HepG2 (cell line): ENCODE results near the gene BMPR2. TPM values are rescaled to one million over a fixed set of nuclear protein-coding genes. Genes with fewer than 3 reads are reported as not detected.

Experiments used
- ATAC-seq: fragments of 200-7000 bp; cut with Tn5 transposase; 3 replicates; pipeline ENCODE4 v1.9.1; 2020; ENCODE audit warnings: mild to moderate bottlenecking, moderate library complexity
- BruUV-seq: library from RNA; stranded (reverse); fragments of 400-500 nt; replicated peaks from 2 replicates; lab custom pipeline; 2021; lab: Mats Ljungman, UMichigan
- CTCF ChIA-PET: fragments of 300-600 bp; formaldehyde crosslinking; extraction: SDS; loops from one replicate; lab custom pipeline; 2021; ENCODE audit warnings: low total read pairs, inconsistent platforms, low intra/inter-chr PET ratio; lab: Yijun Ruan, JAX
- POLR2A ChIA-PET: fragments of 350-600 bp; sonication (Branson Sonifier 250); formaldehyde crosslinking; loops from one replicate; lab custom pipeline; 2020; ENCODE audit warnings: antibody characterized with exemption, inconsistent platforms; lab: Yijun Ruan, JAX
- DNase-seq: peaks from one replicate; pipeline ENCODE4 v3.0.0-alpha.2; 2015; ENCODE audit warnings: low spot score
- FAIRE-seq: peaks from 3 replicates; lab custom pipeline; 2011; peaks lifted over from hg19 to GRCh38; lab: Jason Lieb, UNC
- H2AFZ ChIP-seq: one replicate; pipeline ENCODE4 v1.6.1; 2011; ENCODE audit warnings: low read length, inconsistent platforms
- H3K27ac ChIP-seq: fragments of 300-600 bp; 3 replicates; pipeline ENCODE4 v1.8.0; 2011; ENCODE audit warnings: mixed run types, mild to moderate bottlenecking, mixed read lengths, low read length, inconsistent platforms; ENCODE audit not compliant: insufficient read depth; ENCODE audit errors: extremely low read length
- H3K27me3 ChIP-seq, 2 experiments: fragments of 200-600 bp in 1 of 2; 2 replicates in 1 of 2; 3 replicates in 1 of 2; pipeline versions ENCODE4 v1.6.0 to v1.8.0; 2011; ENCODE audit warnings: low read length in 2 of 2, mild to moderate bottlenecking in 2 of 2, moderate library complexity in 2 of 2, inconsistent platforms in 1 of 2; ENCODE audit not compliant: insufficient read depth in 2 of 2, control insufficient read depth in 1 of 2
- H3K36me3 ChIP-seq, 2 experiments: fragments of 200-600 bp in 1 of 2; replicated peaks in 1 of 2; 2 replicates in 1 of 2; 3 replicates in 1 of 2; pipeline versions ENCODE4 v1.5.1 to v1.8.0; 2011; ENCODE audit warnings: low read length in 2 of 2, inconsistent platforms in 1 of 2; ENCODE audit not compliant: insufficient read depth in 2 of 2, control insufficient read depth in 1 of 2
- H3K4me1 ChIP-seq: 2 replicates; pipeline ENCODE4 v1.5.1; 2012; ENCODE audit warnings: low read length, inconsistent platforms; ENCODE audit not compliant: insufficient read depth
- H3K4me2 ChIP-seq: 2 replicates; pipeline ENCODE4 v1.6.0; 2011; ENCODE audit warnings: low read depth, low read length, inconsistent platforms
- H3K4me3 ChIP-seq, 3 experiments: fragments of 200-600 bp in 1 of 3; sonication (generic), shearing (Covaris generic) in 1 of 3; replicated peaks in 1 of 3; 2 replicates each; pipeline ENCODE4 v1.5.1; 2011 to 2016; ENCODE audit warnings: low read length in 3 of 3, inconsistent platforms in 2 of 3, low read depth in 2 of 3, mild to moderate bottlenecking in 2 of 3, control low read depth in 1 of 3, mixed read lengths in 1 of 3; ENCODE audit not compliant: insufficient read depth in 1 of 3
- H3K79me2 ChIP-seq: one replicate; pipeline ENCODE4 v1.6.1; 2011; ENCODE audit warnings: low read length, inconsistent platforms; ENCODE audit not compliant: insufficient read depth
- H3K9ac ChIP-seq: 2 replicates; pipeline ENCODE4 v1.6.0; 2011; ENCODE audit warnings: mild to moderate bottlenecking, low read depth, low read length, inconsistent platforms; ENCODE audit not compliant: insufficient read depth
- H3K9me3 ChIP-seq: 2 replicates; pipeline ENCODE4 v1.5.1; 2012; ENCODE audit warnings: mild to moderate bottlenecking, low read length
- H4K20me1 ChIP-seq: 2 replicates; pipeline ENCODE4 v1.6.0; 2011; ENCODE audit warnings: inconsistent platforms, mild to moderate bottlenecking, low read length, moderate library complexity; ENCODE audit not compliant: insufficient read depth
- ATF7 ChIP-seq, 2 experiments: fragments of 450-650 bp in 1 of 2; sonication (generic) in 1 of 2; formaldehyde crosslinking in 1 of 2; IDR thresholded peaks; 2 replicates each; pipeline versions ENCODE4 v1.4.0 to v1.6.1; 2016 to 2020; ENCODE audit warnings: antibody characterized with exemption in 1 of 2, mild to moderate bottlenecking in 1 of 2, missing genetic modification reagents in 1 of 2
- CREB1 ChIP-seq, 2 experiments: fragments of 450-650 bp in 1 of 2; IDR thresholded peaks; 2 replicates each; pipeline ENCODE4 v1.6.1; 2016 to 2017; ENCODE audit warnings: control low read depth in 1 of 2, mild to moderate bottlenecking in 1 of 2, missing compliant biosample characterization in 1 of 2, missing genetic modification characterization in 1 of 2
- GTF2F1 ChIP-seq: fragments of 150-350 bp; IDR thresholded peaks from 2 replicates; pipeline ENCODE4 v1.6.1; 2014; ENCODE audit warnings: low read length
- HDAC2 ChIP-seq: sonication (generic); formaldehyde crosslinking; IDR thresholded peaks from 2 replicates; pipeline ENCODE4 v1.4.0; 2020; ENCODE audit warnings: missing genetic modification reagents
- HNF4G ChIP-seq, 2 experiments: sonication (generic) in 1 of 2; formaldehyde crosslinking in 1 of 2; IDR thresholded peaks; 2 replicates each; pipeline versions ENCODE4 v1.4.0 to v1.6.1; 2011 to 2020; ENCODE audit warnings: borderline replicate concordance in 2 of 2, low read depth in 2 of 2, mild to moderate bottlenecking in 2 of 2, low read length in 1 of 2, missing genetic modification reagents in 1 of 2, moderate library complexity in 1 of 2
- IRF2 ChIP-seq: IDR thresholded peaks from 2 replicates; pipeline ENCODE4 v1.6.1; 2018; ENCODE audit warnings: missing genetic modification reagents, missing compliant biosample characterization
- TBL1XR1 ChIP-seq: fragments of 150-350 bp; IDR thresholded peaks from 2 replicates; pipeline ENCODE4 v1.6.1; 2014; ENCODE audit warnings: borderline replicate concordance, low read length; ENCODE audit not compliant: partially characterized antibody
- U2AF2 ChIP-seq: fragments of 200-400 bp; formaldehyde crosslinking; IDR thresholded peaks from 2 replicates; pipeline ENCODE4 v1.6.1; 2017; ENCODE audit warnings: low read depth, mild to moderate bottlenecking, low read length
- ZNF17 ChIP-seq: sonication (generic); formaldehyde crosslinking; IDR thresholded peaks from 2 replicates; pipeline ENCODE4 v1.5.0; 2020; ENCODE audit warnings: mild to moderate bottlenecking, missing genetic modification reagents
- ZNF260 ChIP-seq: sonication (generic); formaldehyde crosslinking; IDR thresholded peaks from 2 replicates; pipeline ENCODE4 v1.4.0; 2020; ENCODE audit warnings: missing genetic modification reagents, low read depth, mild to moderate bottlenecking, borderline replicate concordance
- ZNF83 ChIP-seq: sonication (generic); formaldehyde crosslinking; IDR thresholded peaks from 2 replicates; pipeline ENCODE4 v1.4.0; 2020; ENCODE audit warnings: missing genetic modification reagents, mild to moderate bottlenecking, borderline replicate concordance
- WGBS: methylation state at CpG from one replicate; pipeline ENCODE4 v1.1.6; 2017; ENCODE audit warnings: low lambda C conversion rate; 5-methylcytosine and 5-hydroxymethylcytosine counted together
- in situ Hi-C: cut with HindIII; loops from 2 replicates; pipeline ENCODE4 v1.10.0; 2017; ENCODE audit warnings: low pct_unique_long_range_greater_than_20kb; ENCODE audit not compliant: extremely low pct_ligation_motif_present
- intact Hi-C: fragments of 100-400 bp; cut with micrococcal nuclease; formaldehyde crosslinking; loops from one replicate; pipeline ENCODE4 v1.10.0; 2022; ENCODE audit not compliant: unreplicated experiment
- polyA plus RNA-seq, 8 experiments: library from polyadenylated mRNA; depleted of rRNA in 3 of 8; stranded (reverse) in 7 of 8; unstranded in 1 of 8; fragments of >200 nt; fragmentation: Illumina TruSeq in 4 of 8; extraction: Trizol in 4 of 8; gene quantifications; 2 replicates each; pipeline versions ENCODE4 v1.2.1 to v1.2.3, GENCODE V29; 2011 to 2016; ENCODE audit warnings: low read depth in 4 of 8, missing spikeins in 1 of 8, mixed read lengths in 1 of 8; ENCODE audit not compliant: insufficient read depth in 1 of 8
- total RNA-seq, 5 experiments: library from RNA; depleted of rRNA; stranded (reverse); fragments of >200 nt; fragmentation: Illumina TruSeq; extraction: Trizol; gene quantifications; 2 replicates each; pipeline ENCODE4 v1.2.3, GENCODE V29; 2016; ENCODE audit warnings: low read depth in 1 of 5
- TF ChIP-seq, protein P1 (sequence below): IDR thresholded peaks from 2 replicates; pipeline ENCODE4 v1.6.1; 2016
- TF ChIP-seq, protein P2 (sequence below): sonication (generic); formaldehyde crosslinking; IDR thresholded peaks from 2 replicates; pipeline ENCODE4 v1.4.0; 2020; ENCODE audit warnings: mild to moderate bottlenecking, missing genetic modification reagents

BMPR2 gene
- total and polyA plus RNA-seq, 2 of the 13 experiments (the other 11 are each of a cell fraction or from before 2014, with no cell fraction given): 5.5 to 10.3 TPM

DNA sequence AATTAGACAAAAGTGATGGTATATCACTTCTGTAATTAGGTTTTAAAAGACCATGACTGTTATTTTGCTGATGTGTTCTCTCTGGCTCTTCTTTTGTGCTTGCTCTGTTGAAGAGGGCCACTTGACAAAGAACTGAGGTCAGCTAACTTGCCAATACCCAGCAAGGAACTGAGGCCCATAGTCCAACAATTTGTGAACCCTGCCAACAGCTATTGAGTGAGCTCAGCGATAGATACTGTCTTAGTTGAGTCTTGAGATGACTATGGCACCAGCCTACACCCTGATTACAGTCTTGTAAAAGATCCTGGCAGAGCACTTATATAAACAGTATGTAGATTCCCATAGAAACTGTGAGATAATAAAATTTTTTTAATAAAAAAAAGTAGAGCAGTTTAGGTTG, 103.0 kb downstream of the BMPR2 start (continued):
- TF ChIP-seq GTF2F1 (no peak), IRF2 (no peak), ZNF83 (no peak), U2AF2 (no peak)
- TF ChIP-seq, protein P1, sequence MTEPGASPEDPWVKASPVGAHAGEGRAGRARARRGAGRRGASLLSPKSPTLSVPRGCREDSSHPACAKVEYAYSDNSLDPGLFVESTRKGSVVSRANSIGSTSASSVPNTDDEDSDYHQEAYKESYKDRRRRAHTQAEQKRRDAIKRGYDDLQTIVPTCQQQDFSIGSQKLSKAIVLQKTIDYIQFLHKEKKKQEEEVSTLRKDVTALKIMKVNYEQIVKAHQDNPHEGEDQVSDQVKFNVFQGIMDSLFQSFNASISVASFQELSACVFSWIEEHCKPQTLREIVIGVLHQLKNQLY (CRISPR knock-in tag): no peak

DNA sequence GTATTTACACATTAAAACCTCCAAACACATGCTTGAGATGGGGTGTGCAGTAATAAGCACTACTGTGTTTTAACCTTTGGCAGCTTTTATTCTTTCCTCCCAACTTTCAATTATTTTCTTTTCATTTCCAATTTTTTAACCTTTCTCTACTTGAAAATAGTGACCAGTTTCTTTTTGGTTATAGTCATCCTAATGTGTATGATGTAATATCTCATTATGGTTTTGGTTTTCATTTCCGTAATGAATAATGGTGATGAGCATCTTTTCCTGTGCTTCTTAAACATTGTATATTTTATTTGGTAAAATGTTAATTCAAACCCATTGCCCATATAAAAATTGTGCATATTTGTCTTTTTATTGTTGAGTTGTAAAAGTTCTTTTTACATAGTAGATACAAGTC, 103.5 kb downstream of the BMPR2 start:
- Histone ChIP-seq H3K9me3 (no peaks in the 10 kb centered on the region), H3K4me3 (no peak overlapping the region), H3K4me1 (no peaks in the 10 kb centered on the region), H3K79me2 (no peaks in the 10 kb centered on the region), H2AFZ (no peak overlapping the region), H3K27me3 (no peaks in the 10 kb centered on the region), H3K9ac (no peak overlapping the region), H3K36me3 (peaks cover 0 to 4% of the 10 kb centered on the region in 2 experiments; a peak in 1 of 5 replicates), H3K4me2 (no peak overlapping the region), H4K20me1 (no peaks in the 10 kb centered on the region), H3K27ac (no peak overlapping the region)
- intact Hi-C loops: no loop called here
- CTCF ChIA-PET: no interaction called here
- POLR2A ChIA-PET: no interaction called here
- DNase-seq: no peak
- 99% methylated on average over 1 of the region's 1 CpG for WGBS
- FAIRE-seq: no peak
- in situ Hi-C loops: no loop called here
- no TSS peak for BruUV-seq
- TF ChIP-seq HNF4G (IDR thresholded peaks at IDR 0.05; ENCODE audit: borderline replicate concordance, low read depth, low read length): no peak
- TF ChIP-seq HNF4G (CRISPR knock-in tag; IDR thresholded peaks at IDR 0.05; ENCODE audit: borderline replicate concordance, low read depth): no peak
- no peak for TF ChIP-seq TBL1XR1
- TF ChIP-seq ZNF260 (CRISPR knock-in tag): no peak
- no peak for TF ChIP-seq HDAC2 (CRISPR knock-in tag)
- TF ChIP-seq ZNF17 (CRISPR knock-in tag): no peak
- TF ChIP-seq, protein P2, sequence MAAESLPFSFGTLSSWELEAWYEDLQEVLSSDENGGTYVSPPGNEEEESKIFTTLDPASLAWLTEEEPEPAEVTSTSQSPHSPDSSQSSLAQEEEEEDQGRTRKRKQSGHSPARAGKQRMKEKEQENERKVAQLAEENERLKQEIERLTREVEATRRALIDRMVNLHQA (CRISPR knock-in tag): no peak
- peak; percentile 49 for TF ChIP-seq ATF7 (IDR thresholded peaks at IDR 0.05)
- TF ChIP-seq ATF7 (CRISPR knock-in tag; IDR thresholded peaks at IDR 0.05): no peak
- peak; percentile 47; the same call in 1 of the 2 replicates for TF ChIP-seq CREB1 (IDR thresholded peaks at IDR 0.05)
- no peak for TF ChIP-seq CREB1 (CRISPR knock-in tag; IDR thresholded peaks at IDR 0.05)
- no peak for ATAC-seq
